Fibroblast of lung (primary cell): ENCODE results near the gene GAGE12E.
"Not testable (repeated sequence)": the region's sequence is repeated elsewhere in the genome, so short reads cannot be mapped to it uniquely, and the experiment has no call there.

Source experiments
- CTCF ChIP-seq, 2 donors: IDR thresholded peaks in 1 of 2; conservative IDR thresholded peaks in 1 of 2; 1 replicate in 1 of 2; 2 replicates in 1 of 2; pipeline ENCODE4 v1.5.1; 2011 to 2012; ENCODE audit warnings: low read length in 2 of 2, control low read depth in 1 of 2, inconsistent platforms in 1 of 2, low read depth in 1 of 2, mild to moderate bottlenecking in 1 of 2
- EZH2 ChIP-seq: IDR thresholded peaks from 2 replicates; pipeline ENCODE4 v1.5.1; 2012; ENCODE audit warnings: low read length, control low read depth, mild to moderate bottlenecking; ENCODE audit errors: missing control alignments

- TF ChIP-seq CTCF (conservative IDR thresholded peaks at IDR 0.05 in 1 of 2, IDR thresholded peaks at IDR 0.05 in 1 of 2; ENCODE audit: low read depth in 1 of 2, low read length in 2 of 2); EZH2: not testable (repeated sequence)
These were observed 38.8 kb downstream of the GAGE12E start for GRCh38 chrX:49589769-49590478.
